B cell (primary cell): ENCODE measurements around the gene CD80.

Experiments
- CTCF ChIP-seq: fragments of 200-600 bp; IDR thresholded peaks from one replicate; pipeline ENCODE4 v1.8.0; 2022; ENCODE audit warnings: antibody characterized with exemption, mild to moderate bottlenecking
- EZH2 ChIP-seq: IDR thresholded peaks from 2 replicates; pipeline ENCODE4 v1.6.1; 2012; ENCODE audit warnings: borderline replicate concordance, low read depth, mild to moderate bottlenecking, moderate library complexity, low read length; ENCODE audit not compliant: insufficient read depth, poor library complexity, severe bottlenecking

DNA sequence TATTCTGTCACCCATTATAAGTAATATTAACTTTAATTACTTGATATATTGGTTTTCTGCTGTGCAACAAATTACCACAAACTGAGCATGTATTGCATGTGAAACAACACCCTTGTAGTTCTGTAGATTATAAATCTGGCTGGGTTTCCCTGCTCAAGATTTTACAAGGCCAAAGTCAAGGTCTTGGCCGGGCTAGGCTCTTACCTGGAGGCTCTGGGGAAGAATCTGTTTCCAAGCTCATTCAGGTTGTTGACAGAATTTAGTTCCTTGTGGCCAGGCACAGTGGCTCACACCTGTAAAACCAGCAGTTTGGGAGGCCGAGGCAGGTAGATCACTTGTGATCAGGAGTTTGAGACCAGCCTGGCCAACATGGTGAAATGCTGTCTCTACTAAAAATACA, 44.8 kb downstream of the CD80 start:
- TF ChIP-seq CTCF (no peak), EZH2 (no peak)
